K562 (cell line): ENCODE measurements around the gene SLC15A3. TPM values are rescaled to one million over a fixed set of nuclear protein-coding genes. Genes with fewer than 3 reads are reported as not detected.

Experiments used
- BCLAF1 ChIP-seq, 2 experiments: fragments of 450-650 bp in 1 of 2; IDR thresholded peaks; 2 replicates each; pipeline ENCODE4 v1.6.1; 2011 to 2017; ENCODE audit warnings: low read depth in 2 of 2, antibody characterized with exemption in 1 of 2, borderline replicate concordance in 1 of 2, low read length in 1 of 2, mild to moderate bottlenecking in 1 of 2, mixed read lengths in 1 of 2; ENCODE audit not compliant: control insufficient read depth in 1 of 2
- EP400 ChIP-seq: fragments of 450-650 bp; IDR thresholded peaks from 2 replicates; pipeline ENCODE4 v1.6.1; 2017; ENCODE audit warnings: antibody characterized with exemption, mild to moderate bottlenecking, moderate library complexity
- FOXA3 ChIP-seq, 2 experiments: fragments of 450-650 bp in 1 of 2; sonication (generic) in 1 of 2; formaldehyde crosslinking; IDR thresholded peaks in 1 of 2; conservative IDR thresholded peaks in 1 of 2; 2 replicates each; pipeline versions ENCODE4 v1.4.0 to v1.8.0; 2020 to 2022; ENCODE audit warnings: mild to moderate bottlenecking in 2 of 2, missing genetic modification reagents in 1 of 2
- MGA ChIP-seq: fragments of 450-650 bp; IDR thresholded peaks from 2 replicates; pipeline ENCODE4 v1.6.1; 2016; ENCODE audit warnings: mild to moderate bottlenecking, moderate library complexity
- PHF21A ChIP-seq: fragments of 450-650 bp; IDR thresholded peaks from 2 replicates; pipeline ENCODE4 v1.6.1; 2017; ENCODE audit warnings: low read depth, borderline replicate concordance
- POLR2H ChIP-seq: IDR thresholded peaks from 2 replicates; pipeline ENCODE4 v1.6.1; 2016; ENCODE audit warnings: missing genetic modification characterization, low read depth, mild to moderate bottlenecking, control low read depth, missing compliant biosample characterization, moderate library complexity
- SMC3 ChIP-seq: conservative IDR thresholded peaks from 2 replicates; pipeline ENCODE4 v1.6.1; 2011; ENCODE audit warnings: low read depth, low read length, improper control_type of control experiment; ENCODE audit not compliant: insufficient read depth
- ZNF124 ChIP-seq: sonication (generic); formaldehyde crosslinking; IDR thresholded peaks from 2 replicates; pipeline ENCODE4 v1.8.1; 2022; ENCODE audit warnings: missing genetic modification reagents
- ZNF184 ChIP-seq: sonication (generic); formaldehyde crosslinking; IDR thresholded peaks from 2 replicates; pipeline ENCODE4 v1.5.0; 2020; ENCODE audit warnings: missing genetic modification reagents
- ZNF764 ChIP-seq: fragments of 250-450 bp; sonication (Bioruptor Pico); IDR thresholded peaks from 2 replicates; pipeline ENCODE4 v1.4.0; 2020; ENCODE audit warnings: low read depth, mild to moderate bottlenecking, moderate library complexity
- ZSCAN32 ChIP-seq: fragments of 450-650 bp; formaldehyde crosslinking; IDR thresholded peaks from 2 replicates; pipeline ENCODE4 v1.4.0; 2020; ENCODE audit warnings: mild to moderate bottlenecking, moderate library complexity
- polyA plus RNA-seq, 8 experiments: library from polyadenylated mRNA; depleted of rRNA in 4 of 8; stranded (reverse) in 5 of 8; unstranded in 3 of 8; fragments of >200 nt; fragmentation: Nextera tagmentation in 2 of 8; fragmentation: Illumina TruSeq in 1 of 8; extraction: Ambion mirVana in 2 of 8; extraction: Trizol in 1 of 8; gene quantifications; 2 replicates each; pipeline versions ENCODE4 v1.2.1 to v1.2.3, GENCODE V29; 2011 to 2014; ENCODE audit warnings: inconsistent platforms in 1 of 8, missing spikeins in 1 of 8
- total RNA-seq, 7 experiments: library from RNA; depleted of rRNA in 6 of 7; stranded (reverse); fragments of >200 nt in 6 of 7; fragmentation: Illumina TruSeq in 2 of 7; extraction: Trizol in 2 of 7; gene quantifications; 2 replicates each; pipeline versions ENCODE4 v1.2.1 to v1.2.3, GENCODE V29; 2011 to 2021; ENCODE audit warnings: low replicate concordance in 1 of 7

Gene SLC15A3
- total and polyA plus RNA-seq, 9 of the 15 experiments (the other 6 are each of a cell fraction or from before 2014, with no cell fraction given), result 0.07 to 0.27 TPM; not detected in 7

GRCh38 chr11:60899046-60899936 is 52.7 kb downstream of the SLC15A3 start (continued):
- 0 out of 4 replicates have a peak, but pooled peaks of 1 of the 2 experiments have one; percentile 27 for TF ChIP-seq BCLAF1 (IDR thresholded peaks at IDR 0.05; ENCODE audit: borderline replicate concordance in 1 of 2, control insufficient read depth in 1 of 2, low read depth in 2 of 2, low read length in 1 of 2)
- TF ChIP-seq ZNF124, result no peak
- no peak for TF ChIP-seq PHF21A
- TF ChIP-seq ZNF764 (CRISPR knock-in tag), result no peak
- no peak for TF ChIP-seq MGA
- no peak for TF ChIP-seq ZSCAN32
- TF ChIP-seq FOXA3 (CRISPR knock-in tag; conservative IDR thresholded peaks at IDR 0.05 in 1 of 2, IDR thresholded peaks at IDR 0.05 in 1 of 2), result no peak
- peak; percentile 69 for TF ChIP-seq SMC3
- no peak for TF ChIP-seq POLR2H (tag)
- no peak for TF ChIP-seq ZNF184 (CRISPR knock-in tag)
- TF ChIP-seq EP400, result no peak
